Suppressor macrophage treated with lipopolysaccharide for 1 hour (primary cell): Measurements from ENCODE around the gene C8B.

ENCODE experiments used
- DNase-seq, 3 donors: peaks; one replicate each; pipeline ENCODE4 v3.0.0-alpha.2; 2020 to 2022

Gene C8B

DNA sequence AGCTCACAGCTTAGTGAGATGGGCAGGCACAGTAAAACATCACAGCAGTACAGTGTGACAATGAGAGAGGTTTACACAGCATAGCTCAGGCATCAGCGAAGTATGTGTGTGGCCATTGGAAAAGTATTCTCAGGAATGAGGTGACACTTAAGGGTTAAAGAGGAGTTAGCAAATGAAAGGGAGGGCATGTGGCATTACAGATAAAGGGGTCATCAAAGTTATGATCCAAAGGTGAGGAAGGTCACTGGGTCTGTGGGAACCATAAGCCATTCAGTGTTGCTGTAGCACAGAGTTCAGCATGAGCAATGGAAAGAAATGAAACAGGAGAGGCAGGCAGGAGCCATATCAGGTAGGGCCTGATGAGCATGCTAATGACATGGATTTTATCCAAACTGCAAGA, 4.5 kb upstream of the C8B start:
- DNase-seq: no peak

GRCh38 chr1:56968878-56969495, 3.2 kb upstream of the C8B start:
- DNase-seq: no peak

DNA sequence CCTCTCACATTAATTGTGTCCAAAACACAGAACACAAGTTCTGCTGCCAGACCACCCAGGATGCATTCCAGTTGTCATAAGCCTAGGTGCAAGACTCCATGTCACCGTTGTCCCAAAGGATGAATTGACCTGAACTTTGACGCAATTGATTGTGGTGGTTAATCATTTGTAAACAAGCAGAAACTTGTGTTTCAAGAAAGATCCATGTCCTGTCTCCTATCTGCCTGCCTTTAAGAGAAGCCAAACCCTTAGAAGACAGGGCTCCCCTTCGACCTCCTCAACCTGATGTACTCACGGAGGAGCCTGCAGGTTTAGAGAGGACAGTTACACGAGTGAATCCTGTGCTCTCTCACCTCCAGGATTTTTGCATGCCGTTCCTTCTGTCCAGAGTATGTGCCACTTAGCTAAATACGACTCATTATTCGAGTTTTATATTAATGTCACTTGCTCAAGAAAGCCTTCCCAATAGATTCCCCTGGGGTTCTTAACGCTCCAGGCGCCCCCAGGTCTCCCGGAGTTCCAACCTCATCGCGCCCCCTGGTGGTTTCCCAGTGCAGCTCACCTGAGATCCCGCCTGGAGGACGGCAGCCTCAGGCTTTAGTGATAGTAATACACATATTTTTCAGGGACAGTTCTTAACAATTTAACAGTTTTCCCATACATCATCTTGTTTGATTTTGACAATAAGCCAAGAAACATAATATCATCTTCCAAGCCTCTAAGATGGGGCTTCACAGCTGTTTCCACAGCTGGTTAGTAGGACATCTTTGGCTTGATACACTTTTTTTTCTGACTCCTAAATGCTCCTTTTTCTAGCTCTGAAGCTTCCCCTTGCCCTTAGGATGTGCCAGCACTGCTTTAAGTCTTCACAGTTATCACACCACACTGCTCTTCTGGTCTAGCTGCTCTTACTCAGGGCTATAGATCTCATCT, 2.4 kb upstream of the C8B start:
- peak in 2 of 3 donors; percentile 8 to 28 for DNase-seq

DNA sequence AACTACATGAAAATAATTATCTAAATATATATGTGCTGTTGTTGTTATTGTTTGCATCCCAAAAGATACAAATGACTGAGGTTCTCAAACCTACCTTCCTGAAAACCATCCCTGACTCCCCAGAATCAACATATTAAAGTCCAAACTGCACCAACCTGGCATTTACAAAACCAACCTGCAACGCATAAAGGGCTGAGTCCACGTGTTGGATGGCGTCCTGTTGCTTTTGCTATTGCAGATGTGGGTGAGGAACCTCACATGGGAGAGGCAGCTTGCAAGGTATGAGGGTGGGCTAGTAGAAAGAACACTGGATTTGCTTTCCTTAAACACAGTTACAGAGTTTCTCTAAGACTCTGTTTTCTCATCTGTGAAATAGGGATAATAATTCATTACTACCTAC, 1.5 kb upstream of the C8B start:
- DNase-seq: no peak

DNA sequence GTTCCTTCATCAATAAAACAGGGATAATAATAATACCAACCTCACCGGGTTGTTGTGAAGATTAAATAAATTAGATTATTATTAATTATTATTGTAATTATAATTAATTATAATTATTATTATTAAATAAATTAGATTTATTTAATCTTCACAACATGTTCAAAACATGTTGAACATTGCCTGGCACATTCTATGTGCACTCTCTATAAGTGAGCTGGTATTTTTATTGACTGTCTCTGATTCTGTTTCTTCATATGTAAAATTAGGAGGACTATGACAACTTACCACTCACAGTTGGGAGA, 834 bp upstream of the C8B start:
- DNase-seq: no peak

GRCh38 chr1:56965191-56965590, 624 bp downstream of the C8B start:
- no peak for DNase-seq

DNA sequence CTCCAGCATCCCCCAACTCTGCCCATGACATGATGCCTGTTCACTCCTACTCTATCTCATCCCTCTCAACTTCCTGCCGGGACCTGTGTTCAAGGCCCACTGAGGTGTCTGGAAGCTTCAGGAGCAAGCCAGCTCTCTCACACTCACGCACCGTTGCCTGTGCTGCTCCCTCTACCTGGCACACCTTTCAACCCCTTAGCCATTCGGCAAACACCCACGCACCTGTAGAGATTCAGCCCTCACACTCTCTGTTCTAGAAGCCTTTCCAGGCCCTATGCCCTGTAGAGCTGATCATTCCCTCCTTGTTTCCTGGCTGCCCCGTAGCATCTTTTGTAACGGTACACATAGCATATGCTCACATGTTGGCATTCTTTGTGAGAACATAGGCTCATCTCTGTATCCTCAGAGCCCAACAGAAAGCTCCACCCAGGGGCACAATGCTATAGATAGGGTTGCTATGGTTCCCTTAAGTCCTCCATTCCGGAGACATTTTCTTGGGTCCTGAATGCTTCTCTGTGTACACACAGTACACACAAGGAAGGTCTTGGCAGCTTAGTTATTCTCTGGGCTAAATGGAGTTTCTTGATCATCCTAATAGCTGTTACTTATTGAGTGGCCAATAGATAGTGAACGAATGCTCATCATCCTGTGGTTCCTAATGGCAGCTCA, 1.3 kb downstream of the C8B start:
- no peak for DNase-seq

GRCh38 chr1:56963667-56964066, 2.1 kb downstream of the C8B start:
- DNase-seq: no peak

GRCh38 chr1:56961426-56961825, 4.4 kb downstream of the C8B start:
- DNase-seq: no peak

DNA sequence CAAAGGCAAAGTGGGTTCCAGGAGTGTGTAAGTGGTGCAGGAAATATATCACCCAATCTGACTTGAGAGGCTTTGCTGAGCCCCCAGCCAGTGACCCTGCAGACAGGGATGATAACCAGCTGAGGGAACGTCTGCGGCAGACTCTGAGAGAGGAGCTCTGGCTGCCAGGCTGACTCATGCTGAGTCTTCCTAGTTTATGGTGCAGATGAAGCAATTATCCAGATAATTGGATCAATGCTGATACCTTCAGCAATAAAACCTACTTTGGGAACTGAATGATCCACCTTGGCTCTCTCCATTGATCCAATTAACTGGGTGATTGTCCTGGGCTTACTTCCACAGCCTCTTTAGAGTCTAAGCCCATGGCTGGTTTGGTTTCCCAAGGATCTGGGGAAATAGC, 7.3 kb downstream of the C8B start:
- no peak for DNase-seq

- DNase-seq: no peak
These were observed 7.9 kb downstream of the C8B start for GRCh38 chr1:56957931-56958330.

DNA sequence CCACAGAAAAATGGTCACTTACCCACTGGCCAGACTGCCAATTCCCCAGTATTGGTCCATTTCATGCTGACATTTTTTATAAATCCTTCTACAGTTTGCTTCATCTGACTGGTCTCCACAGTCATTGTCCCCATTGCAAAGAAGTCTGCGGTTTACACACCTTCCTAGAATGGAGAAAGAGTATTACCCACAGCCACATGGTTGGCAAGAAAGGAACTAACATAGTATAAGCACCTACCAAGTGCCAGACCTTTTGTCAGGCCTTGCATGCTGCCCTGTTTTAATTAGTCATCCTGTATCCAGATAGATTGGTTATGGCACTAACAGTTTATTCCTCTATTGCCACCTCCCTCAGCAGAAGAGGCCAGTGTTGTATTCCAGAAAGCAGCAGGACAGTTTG, 11.2 kb downstream of the C8B start:
- no peak for DNase-seq

GRCh38 chr1:56953386-56953785, 12.4 kb downstream of the C8B start:
- no peak for DNase-seq

DNA sequence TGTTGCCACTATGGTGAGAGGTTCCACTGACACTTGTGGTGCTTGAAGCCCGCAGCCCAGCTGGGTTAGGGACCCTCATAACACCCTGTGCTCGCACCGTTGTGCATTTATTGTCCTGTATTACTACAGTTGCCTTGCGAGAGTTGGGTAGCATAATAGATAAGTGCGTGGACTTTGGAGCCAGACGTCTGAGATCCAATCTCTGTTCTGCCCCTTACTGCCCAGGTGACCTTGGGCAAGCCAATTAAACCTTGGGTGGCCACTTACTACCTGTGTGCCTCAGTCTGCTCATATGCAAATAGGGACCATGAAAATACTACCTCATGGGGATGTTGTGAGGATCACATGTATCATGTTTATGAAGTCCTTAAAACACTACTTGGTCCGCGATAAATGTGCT, 13.3 kb downstream of the C8B start:
- DNase-seq: no peak

DNA sequence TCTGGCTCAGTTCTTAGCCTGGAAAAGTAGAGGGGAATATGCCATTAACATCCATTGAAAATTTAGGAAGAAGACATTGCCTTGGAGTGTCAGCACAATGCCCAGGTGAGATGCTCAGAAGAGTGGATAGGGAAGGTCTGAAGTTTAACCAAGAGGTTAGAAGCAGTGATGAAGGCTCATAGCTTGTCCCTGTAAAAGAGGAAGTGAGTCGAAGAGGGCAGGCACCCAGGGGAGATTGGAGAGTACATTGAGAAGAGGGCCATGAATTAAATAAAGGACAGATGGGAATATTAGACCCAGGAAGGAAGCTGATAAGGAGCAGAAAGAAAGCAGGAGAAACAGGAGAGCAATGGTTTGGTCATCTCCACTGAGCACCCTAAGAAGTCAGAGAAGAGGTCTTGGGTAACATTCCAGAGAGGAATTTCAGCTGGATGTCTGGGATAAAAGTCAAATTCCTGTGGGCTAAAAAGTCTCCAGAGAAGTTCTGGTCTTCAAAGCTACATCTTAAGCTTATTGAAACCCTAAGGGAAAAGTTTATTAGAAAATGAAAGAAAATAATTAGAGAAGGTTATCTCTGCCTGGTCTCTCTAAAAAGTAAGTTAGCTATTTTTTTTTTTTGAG, 17.3 kb downstream of the C8B start:
- DNase-seq: no peak

DNA sequence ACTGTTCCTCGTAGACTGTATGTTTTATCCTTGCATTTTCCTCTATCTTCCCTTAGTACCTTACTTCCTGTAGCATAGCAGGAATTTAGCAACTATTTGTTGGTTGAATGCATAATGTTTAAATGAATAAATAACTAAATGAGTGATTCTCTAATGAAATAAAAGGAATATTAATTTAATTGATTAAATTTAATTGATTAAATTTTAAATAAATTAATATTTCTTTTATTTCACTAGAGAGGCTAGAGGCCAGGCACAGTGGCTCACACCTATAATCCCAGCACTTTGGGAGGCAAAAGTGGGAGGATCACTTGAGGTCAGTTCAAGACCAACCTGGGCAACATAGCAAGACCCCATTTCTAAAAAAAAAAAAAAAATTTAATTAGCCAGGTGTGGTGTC, 25.8 kb downstream of the C8B start:
- DNase-seq: no peak

DNA sequence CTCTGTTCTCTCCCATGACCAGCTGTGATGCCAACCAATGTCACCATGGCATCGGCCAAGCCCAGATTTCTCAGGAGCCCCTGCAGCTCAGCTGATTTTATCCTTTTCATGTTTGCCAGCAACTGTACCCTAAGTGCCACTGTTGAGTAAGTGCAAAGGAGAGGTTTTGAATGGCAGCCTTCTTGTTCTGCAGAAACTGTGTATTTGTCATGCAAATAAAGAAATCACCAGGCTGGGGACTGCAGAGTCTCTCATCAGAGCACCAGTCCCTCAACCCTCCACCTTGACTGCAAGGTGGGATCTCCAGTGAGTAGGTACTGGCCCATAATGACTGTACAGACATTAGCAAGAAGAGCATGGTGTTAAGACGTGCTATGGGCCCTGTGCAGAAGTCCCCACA, 26.6 kb downstream of the C8B start:
- DNase-seq: no peak

GRCh38 chr1:56938646-56939045, 27.2 kb downstream of the C8B start:
- DNase-seq: no peak

GRCh38 chr1:56934430-56935060, 31.3 kb downstream of the C8B start:
- DNase-seq: no peak

DNA sequence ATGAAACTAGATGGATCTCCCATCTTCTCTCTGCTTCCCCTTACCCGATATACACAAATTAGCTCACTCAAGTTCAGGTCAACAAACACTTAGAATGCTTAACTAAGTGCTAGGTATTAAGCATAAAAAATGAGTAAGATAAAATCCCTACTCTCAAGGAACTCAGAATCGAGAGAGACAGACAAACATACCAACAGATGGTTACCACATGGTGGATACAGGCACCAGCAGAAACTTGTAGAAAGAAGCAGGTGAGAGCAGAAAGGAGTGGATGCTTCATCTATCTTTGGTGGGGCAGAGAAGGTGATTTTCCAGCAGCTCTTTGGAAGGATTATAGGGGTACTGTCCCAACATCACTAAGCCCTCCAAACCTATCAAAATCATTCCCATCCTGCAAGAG, 32.2 kb downstream of the C8B start:
- no peak for DNase-seq

- DNase-seq: no peak
These were observed 32.7 kb downstream of the C8B start for GRCh38 chr1:56933161-56933560.

- DNase-seq: no peak
These were observed 34.1 kb downstream of the C8B start for GRCh38 chr1:56931686-56932085.

- DNase-seq: no peak
These were observed 34.6 kb downstream of the C8B start for GRCh38 chr1:56931211-56931610.
